Body of pancreas (tissue), 4 donors: Measurements from ENCODE around the gene ANKH.

Source experiments
- POLR2A ChIP-seq, 3 donors: fragments of 450-650 bp; IDR thresholded peaks; one replicate each; pipeline ENCODE4 v1.6.1; 2016; ENCODE audit warnings: antibody characterized with exemption in 3 of 3, mild to moderate bottlenecking in 2 of 3
- TF ChIP-seq, protein P1 (sequence below), 7 experiments: fragments of 450-650 bp in 4 of 7; fragments of 200-600 bp in 3 of 7; sonication (generic) in 3 of 7; IDR thresholded peaks; one replicate each; pipeline ENCODE4 v1.5.1; 2016 to 2019; ENCODE audit warnings: antibody characterized with exemption in 7 of 7

DNA sequence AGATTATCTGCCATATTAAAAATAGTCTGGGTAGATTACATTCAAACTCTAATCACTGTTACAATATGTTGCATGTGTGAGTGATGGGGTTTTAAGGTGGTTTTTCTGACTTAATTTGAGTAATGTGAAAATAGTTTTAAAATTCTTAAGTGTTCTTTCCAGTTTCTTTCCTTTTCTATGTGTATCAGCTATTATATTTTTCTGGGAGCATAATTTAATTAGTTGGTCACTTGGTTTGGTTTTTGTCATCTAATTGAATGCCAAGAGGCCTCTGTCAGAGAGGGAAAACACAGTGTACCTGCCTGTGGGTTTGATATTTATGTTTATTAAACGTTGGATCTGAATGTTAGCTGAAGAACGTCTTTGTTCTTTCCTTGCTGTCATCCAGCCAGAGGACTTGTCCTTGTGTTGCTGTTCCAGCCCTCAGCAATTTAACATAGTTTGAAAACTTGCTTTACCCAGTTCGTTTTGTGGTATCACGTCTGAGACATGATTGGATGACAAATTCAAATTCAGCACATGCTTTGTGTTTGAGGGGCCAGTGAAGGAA is 187.6 kb downstream of the ANKH start:
- TF ChIP-seq, protein P1, sequence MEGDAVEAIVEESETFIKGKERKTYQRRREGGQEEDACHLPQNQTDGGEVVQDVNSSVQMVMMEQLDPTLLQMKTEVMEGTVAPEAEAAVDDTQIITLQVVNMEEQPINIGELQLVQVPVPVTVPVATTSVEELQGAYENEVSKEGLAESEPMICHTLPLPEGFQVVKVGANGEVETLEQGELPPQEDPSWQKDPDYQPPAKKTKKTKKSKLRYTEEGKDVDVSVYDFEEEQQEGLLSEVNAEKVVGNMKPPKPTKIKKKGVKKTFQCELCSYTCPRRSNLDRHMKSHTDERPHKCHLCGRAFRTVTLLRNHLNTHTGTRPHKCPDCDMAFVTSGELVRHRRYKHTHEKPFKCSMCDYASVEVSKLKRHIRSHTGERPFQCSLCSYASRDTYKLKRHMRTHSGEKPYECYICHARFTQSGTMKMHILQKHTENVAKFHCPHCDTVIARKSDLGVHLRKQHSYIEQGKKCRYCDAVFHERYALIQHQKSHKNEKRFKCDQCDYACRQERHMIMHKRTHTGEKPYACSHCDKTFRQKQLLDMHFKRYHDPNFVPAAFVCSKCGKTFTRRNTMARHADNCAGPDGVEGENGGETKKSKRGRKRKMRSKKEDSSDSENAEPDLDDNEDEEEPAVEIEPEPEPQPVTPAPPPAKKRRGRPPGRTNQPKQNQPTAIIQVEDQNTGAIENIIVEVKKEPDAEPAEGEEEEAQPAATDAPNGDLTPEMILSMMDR (IDR thresholded peaks at IDR 0.05): no peak
- TF ChIP-seq POLR2A (IDR thresholded peaks at IDR 0.05): no peak
